D721Med (cell line): ENCODE results near the gene DENR.
"Not testable (repeated sequence)": the region's sequence is repeated elsewhere in the genome, so short reads cannot be mapped to it uniquely, and the experiment has no call there.

Experiments used
- DNase-seq: peaks from one replicate; pipeline ENCODE4 v3.0.0; 2011; ENCODE audit warnings: low spot score; ENCODE audit not compliant: insufficient read length
- FAIRE-seq: peaks from 2 replicates; lab custom pipeline; 2011; peaks lifted over from hg19 to GRCh38; lab: Jason Lieb, UNC
- TF ChIP-seq, protein P1 (sequence below): IDR thresholded peaks from 2 replicates; pipeline ENCODE4 v1.5.1; 2012; ENCODE audit warnings: mild to moderate bottlenecking, control low read depth; ENCODE audit not compliant: insufficient read depth; ENCODE audit errors: missing control alignments

The DENR gene

GRCh38 chr12:122732611-122733010 is 20.0 kb upstream of the DENR start:
- TF ChIP-seq, protein P1, sequence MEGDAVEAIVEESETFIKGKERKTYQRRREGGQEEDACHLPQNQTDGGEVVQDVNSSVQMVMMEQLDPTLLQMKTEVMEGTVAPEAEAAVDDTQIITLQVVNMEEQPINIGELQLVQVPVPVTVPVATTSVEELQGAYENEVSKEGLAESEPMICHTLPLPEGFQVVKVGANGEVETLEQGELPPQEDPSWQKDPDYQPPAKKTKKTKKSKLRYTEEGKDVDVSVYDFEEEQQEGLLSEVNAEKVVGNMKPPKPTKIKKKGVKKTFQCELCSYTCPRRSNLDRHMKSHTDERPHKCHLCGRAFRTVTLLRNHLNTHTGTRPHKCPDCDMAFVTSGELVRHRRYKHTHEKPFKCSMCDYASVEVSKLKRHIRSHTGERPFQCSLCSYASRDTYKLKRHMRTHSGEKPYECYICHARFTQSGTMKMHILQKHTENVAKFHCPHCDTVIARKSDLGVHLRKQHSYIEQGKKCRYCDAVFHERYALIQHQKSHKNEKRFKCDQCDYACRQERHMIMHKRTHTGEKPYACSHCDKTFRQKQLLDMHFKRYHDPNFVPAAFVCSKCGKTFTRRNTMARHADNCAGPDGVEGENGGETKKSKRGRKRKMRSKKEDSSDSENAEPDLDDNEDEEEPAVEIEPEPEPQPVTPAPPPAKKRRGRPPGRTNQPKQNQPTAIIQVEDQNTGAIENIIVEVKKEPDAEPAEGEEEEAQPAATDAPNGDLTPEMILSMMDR, result no peak
- no peak for DNase-seq
- FAIRE-seq, result no peak

DNA sequence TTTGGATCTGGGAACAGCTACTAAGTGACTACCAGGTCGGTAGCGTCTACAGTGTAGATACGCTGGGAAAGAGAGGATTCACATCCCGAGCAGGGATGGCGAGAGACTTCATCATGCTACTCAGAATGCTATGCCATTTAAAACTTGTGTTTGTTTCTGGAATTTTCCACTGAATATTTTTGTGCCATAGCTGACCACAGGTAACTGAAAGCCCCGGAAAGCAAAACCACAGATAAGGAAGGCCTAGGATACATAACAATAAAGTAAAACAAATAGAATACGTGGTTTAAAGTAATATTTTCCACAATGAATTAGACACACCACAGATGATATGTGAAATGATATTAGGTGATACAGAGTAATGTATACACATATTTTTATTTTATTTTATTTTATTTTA is 14.1 kb upstream of the DENR start:
- FAIRE-seq (no peak), DNase-seq (no peak)
- TF ChIP-seq, protein P1, result no peak

GRCh38 chr12:122740351-122740750 is 12.3 kb upstream of the DENR start:
- DNase-seq (no peak), FAIRE-seq (no peak)
- TF ChIP-seq, protein P1, result no peak

DNA sequence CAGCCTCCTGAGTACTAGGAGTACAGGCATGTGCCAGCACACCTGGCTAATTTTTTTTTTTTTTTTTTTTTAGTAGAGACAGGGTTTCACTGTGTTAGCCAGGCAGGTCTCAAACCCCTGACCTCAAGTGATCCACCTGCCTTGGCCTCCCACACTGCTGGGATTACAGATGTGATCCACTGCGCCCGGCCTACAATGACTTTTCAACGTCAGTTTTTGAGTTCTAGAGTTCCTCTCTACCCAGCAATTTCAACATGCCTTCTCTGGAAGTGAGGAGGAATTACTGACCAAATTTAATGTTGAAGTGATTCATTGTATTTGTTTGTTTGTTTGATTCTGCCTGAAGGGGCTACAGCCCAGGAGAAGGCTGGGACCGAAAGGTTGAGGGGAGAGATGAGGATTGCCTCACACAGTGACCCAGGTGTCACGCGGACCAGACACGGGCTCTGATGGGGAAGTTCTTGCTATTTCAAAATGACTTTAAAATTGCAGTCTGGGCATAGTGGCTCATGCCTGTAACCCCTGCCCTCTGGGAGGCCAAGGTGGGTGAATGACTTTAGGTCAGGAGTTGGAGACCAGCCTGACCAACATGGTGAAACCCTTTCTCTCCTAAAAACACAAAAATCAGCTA is 8.6 kb upstream of the DENR start:
- FAIRE-seq (no peak), DNase-seq (no peak)
- TF ChIP-seq, protein P1, result no peak

- TF ChIP-seq, protein P1, result no peak
- DNase-seq, result no peak
- FAIRE-seq, result no peak
Measured at GRCh38 chr12:122747224-122748135, 5.1 kb upstream of the DENR start.

DNA sequence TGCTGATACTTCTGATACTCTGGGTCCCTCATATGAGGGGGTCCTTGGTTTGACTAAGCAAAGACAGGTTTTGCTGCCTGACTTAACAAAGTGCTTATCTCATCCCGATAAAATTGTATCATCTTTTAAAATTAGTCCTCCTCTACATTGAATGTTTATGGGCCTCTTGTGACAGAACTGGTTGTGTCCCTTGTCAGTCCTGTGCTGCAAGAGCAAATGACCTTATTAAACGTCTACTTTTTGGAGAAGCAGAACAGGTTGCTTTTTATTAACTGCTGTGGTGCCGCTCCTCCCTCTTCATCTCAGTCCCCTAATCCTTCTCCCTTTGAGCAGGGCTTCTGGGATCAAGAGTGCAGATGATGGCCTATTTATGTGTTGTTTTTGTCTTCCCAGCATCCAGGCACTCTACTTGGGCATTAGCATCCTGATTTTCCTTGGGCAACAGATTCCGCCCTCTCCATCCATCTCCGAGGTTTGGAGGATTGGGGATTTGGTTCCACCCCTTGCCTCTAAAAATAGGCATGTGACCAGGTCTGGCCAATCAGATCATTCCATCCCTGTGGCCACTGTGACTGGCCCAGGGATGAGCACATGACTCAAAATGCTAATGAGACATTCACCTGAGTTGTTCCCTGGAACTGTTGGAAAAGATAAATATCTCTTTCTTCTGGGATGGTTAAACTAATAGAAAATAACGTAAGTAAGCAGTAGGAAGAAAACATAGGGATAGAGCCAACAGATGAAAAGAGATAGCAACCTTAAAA is 2.9 kb upstream of the DENR start:
- TF ChIP-seq, protein P1, result no peak
- DNase-seq (peak; percentile 52), FAIRE-seq (no peak)

DNA sequence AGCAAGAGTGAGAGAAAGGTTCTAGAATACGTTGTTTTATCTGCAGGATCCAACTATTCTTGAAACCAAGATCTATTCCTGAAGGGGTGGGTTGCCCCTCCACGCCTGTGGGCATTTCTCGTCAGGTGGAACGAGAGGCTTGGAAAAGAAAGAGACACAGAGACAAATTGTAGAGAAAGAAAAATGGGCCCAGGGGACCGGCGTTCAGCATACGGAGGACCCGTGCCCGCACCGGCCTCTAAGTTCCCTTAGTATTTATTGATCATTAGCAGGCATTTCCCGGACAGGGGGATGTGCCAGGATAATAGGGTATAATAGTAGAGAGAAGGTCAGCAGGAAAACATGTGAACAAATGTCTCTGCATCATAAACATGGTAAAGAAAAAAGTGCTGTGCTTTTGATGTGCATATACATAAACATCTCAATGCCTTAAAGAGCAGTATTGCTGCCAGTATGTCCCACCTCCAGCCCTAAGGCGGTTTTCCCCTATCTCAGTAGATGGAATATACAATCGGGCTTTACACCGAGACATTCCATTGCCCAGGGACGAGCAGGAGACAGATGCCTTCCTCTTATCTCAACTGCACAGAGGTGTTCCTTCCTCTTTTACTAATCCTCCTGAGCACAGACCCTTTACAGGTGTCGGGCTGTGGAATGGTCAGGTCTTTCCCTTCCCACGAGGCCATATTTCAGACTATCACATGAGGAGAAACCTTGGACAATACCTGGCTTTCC is 1.7 kb upstream of the DENR start:
- DNase-seq, FAIRE-seq: not testable (repeated sequence)
